ENCODE results near the gene PPP6R2.

GRCh38 chr22:50376085-50376651 lies 33.0 kb downstream of the PPP6R2 start:
- TF ChIP-seq CTCF (IDR thresholded peaks at IDR 0.05) (no peak), POLR2A (IDR thresholded peaks at IDR 0.05) (no peak)
